GM18870 (cell line): ENCODE measurements around the gene PCTP.

ENCODE experiments used
- ATAC-seq: cut with Tn5 transposase; IDR thresholded peaks from one replicate; pipeline ENCODE4 v1.9.1; 2021; ENCODE audit warnings: moderate library complexity; ENCODE audit not compliant: unreplicated experiment

PCTP gene

DNA sequence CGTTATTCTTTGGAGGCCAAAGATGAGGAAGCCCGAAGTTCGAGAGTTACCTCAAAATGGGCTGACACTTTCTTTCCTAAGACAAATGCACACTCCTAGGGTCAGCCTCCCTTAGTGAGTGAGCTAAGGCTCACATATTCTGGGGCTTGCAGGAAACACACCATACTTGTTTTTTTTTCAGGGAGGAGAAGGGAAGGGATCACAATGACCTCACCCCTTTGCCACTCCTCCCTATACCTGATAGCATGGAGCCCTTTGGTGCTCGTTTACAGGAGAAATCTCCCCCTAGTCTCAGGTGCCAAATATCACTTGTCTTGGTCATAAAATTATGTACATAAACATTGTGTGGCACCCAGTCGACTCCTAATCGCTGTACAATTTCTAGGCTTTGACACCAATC is 23.6 kb upstream of the PCTP start:
- ATAC-seq = no peak

DNA sequence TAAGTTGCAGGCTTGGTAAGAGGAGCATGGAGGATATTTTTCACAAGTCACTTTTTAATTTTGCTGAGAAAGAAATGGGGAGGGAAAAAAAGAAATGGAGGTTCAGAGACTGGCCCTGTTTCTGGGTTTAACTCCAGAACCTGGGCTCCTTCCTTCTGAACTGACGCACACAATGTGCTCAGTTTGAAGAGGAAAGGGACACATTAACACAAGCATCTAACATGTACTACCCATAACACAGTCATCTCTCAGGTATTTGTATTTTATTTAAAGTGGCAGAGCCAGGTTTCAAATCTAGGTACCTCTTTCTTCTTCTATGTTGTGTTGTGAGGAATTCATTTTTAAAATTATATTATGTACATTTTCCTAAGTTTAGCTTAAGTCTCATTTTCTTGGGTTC is 22.9 kb upstream of the PCTP start:
- ATAC-seq = no peak

DNA sequence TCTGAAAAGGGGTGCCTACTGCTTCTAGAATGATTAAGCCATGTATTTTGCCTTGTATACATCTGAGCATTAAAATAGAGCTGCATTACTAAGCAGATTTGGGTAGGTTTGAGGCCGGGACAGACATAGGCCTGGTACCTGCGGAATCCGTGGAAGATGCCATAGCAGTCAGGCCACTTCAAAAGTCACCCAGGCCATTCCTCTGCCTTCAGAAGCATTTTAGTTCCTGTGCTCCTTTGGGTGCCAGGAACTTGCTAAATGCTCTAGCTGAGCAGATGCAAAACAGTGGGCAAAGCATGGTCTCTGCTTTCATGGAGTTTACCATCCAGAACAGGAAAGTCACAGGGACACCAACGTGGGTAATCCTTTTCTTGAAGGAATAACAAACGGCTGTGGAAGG is 22.5 kb upstream of the PCTP start:
- ATAC-seq = no peak

DNA sequence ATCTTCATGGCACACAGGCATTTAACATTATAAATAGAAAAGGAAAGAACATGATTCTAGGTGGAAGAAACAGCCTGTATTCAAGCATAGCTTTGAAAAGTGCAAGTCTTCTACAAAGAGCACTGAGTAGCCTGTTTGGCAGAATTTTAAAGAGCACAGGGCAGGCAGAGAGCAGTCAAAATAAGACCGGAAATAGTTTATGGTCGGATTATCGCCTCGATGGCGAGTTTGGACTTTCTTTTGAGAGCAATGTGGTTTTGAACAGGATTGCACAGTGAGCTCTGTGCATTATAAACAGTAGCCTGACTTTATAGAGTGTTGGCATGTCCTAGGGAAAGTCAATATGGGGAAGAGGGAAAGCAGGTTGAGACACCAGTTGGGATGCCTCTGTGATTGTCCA is 22.0 kb upstream of the PCTP start:
- no peak for ATAC-seq

- ATAC-seq = no peak
Observed at GRCh38 chr17:55729484-55729883, 21.4 kb upstream of the PCTP start.

DNA sequence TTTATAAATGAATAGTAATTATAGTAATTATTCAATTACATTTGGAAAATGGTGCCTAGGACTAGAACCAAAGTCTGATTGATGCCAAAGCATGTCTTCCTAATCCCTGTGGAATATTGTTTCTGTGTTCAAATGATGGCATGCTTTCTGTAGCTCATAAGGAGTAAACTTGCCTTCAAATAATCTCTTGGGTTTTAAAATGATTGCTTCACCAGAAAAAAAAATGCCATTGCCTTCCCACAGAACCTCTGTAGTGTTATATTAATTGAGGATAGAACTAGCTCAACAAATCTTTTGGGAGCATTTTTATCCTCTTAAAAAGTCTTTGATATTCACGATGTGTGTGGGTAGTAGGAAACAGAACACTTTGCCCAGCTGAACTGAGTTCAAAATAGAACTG is 20.5 kb upstream of the PCTP start:
- ATAC-seq = no peak

GRCh38 chr17:55730808-55731207 is 20.0 kb upstream of the PCTP start:
- ATAC-seq = no peak

DNA sequence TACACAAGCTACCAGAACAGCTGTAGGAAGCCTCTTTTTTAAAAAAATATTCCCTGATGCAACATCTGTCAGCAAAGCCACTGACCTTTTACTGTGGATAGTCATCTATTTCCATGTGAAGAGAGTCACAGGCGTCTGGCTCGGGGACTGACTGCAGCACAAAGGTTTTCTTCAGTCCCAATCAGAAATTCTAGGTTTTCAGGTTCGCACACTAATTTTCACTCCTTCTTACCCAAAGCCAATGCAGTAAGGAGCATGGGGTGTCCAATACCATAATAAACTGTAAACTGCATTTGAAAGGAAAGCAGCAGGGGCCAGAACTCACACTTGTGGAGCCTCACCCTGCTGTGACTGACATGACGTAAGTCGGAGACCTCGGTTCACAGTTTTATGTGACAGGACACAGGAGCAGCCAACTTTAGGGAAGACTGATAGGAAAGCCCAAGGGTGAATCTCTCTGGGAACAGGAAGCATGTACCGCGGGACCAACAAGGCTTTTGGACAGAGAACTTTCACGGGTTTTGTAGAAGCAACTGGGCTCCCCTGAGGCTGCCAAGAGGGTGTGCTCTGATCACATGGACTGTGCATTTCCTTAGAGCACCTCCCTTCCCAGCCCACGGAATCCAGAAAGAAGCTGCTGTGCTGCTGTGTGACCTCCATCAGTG is 19.1 kb upstream of the PCTP start:
- ATAC-seq = no peak

DNA sequence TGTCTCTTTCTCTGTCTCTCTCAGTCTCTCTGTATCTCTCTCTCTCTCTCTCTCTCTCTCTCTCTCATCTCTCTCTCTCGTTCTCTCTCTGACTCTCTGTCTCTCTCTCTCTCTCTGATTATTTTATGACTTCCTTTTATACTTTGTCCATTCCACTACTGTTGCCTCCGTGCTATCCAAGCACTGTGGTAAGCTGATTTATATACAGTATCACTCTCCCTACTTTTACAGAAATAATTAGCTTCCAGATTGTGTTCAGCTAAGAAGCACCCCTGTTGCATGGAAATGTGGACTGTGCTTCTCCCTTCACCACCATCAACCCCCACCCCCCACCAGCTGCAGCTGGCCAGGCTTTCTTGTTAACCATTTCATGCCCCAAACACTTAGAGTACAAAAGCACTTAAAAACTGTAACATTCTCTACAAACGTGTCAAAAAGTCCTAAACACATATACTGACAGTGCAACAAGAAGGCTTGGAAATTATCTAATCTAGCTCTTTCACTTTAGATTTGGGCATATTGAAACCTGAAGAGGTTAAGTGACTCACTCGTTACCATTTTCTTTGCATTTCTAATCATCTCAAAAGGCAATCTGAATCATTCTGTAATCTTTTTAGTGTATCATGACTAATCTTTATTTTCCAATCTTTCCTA is 16.6 kb upstream of the PCTP start:
- ATAC-seq = peak; percentile 56

DNA sequence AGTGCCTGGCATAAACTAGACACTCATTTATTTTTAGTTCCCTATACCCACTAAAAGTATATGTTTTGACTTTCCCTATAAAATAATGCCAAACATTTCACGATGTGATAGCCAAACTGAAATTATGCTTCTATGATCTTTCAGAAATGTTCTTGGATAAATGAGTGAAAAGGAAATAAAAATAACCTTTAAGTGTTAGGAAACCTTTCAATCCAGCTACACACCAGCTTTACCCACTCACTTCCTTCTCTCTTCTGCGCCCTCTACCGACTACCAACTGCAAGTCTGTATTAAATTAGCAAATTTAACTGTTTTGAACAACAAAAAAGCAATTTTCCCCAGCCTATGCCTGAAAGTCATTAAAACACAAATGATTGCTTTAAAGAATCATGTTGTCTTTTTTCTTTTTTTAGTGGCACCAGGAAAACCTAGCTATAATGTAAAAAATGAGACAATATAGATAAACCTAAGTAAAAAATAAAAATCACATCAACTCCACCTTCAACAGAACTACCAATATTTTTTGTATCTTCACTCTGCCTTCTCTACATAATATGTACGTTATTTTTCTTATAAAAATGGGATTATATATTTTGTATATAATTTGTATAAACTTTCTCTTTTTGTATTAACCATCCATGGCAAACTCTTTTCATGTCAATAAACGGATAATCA is 15.0 kb upstream of the PCTP start:
- no peak for ATAC-seq

GRCh38 chr17:55737976-55738501 is 12.8 kb upstream of the PCTP start:
- ATAC-seq = no peak

GRCh38 chr17:55740511-55741355 is 10.1 kb upstream of the PCTP start:
- ATAC-seq = no peak

DNA sequence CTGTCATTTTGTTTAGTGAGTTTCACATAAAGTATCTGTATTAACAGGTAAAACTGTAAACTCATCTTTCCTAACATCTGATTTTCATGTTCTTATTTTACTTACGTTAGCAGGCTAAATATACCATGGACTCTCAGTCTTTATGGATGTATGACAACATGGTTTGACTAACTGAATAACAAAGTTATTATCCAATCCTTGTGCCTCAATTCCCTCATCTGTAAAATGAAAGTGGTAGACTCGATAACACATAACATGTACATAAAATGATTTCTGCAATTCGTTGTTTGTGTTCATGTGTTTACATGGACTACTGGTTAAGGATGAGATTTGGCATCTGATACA is 9.5 kb upstream of the PCTP start:
- no peak for ATAC-seq

DNA sequence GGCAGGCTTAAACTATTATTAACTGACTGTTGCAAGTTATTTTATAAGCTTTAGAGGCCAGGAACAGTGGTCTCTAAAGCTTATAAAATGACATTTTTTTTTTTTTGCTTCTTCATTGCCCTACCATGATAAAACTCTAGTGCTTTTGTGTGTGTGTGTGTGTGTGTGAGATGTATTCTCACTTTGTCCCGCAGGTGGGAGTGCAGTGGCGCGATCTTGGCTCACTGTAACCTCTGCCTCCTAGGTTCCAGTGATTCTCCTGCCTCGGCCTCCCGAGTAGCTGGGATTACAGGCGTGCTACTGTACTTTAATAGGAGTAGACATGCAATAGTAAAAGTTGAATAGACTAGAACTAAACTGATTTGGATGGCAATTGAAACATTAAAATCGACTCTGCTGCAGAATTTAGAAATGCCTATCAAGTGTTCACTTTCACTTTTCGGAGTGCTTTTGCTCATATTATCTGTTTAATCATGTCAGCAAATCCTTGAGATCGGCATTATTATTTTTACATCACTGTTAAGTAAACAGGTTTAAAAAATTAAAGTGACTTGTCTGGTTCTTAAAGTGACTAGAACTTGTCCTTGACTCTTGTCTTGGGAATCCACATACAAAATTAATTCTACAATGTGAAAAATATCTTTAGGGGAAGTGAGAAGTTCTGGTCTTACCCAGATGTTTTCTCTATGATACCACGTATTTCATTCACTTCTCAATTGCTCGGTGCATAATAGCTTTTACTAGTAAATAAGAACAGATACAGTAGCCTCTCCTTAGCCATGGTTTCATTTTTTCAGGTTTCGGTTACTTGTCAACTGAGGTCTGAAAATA is 8.4 kb upstream of the PCTP start:
- peak; percentile 85 for ATAC-seq

GRCh38 chr17:55743103-55743679 is 7.7 kb upstream of the PCTP start:
- ATAC-seq = peak; percentile 34

- ATAC-seq = no peak
Observed at GRCh38 chr17:55745258-55745657, 5.6 kb upstream of the PCTP start.

DNA sequence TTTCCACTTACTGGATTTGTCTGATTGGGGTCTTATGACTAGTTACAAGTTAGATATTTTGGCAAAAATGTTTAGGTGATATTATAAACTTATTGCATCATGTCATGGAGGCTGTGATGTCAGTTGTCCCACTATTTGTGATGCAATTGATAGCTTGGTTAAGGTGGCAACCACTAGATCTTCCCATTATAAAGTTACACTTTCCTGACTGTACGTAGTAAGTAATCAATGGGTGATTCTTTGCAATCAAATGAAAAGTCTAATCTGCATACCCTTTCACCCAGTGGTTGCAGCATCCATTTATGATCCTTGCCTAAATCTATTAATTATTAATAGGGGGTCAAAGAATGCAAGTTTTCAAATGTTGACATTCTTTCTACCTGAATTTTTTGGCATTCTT is 4.4 kb upstream of the PCTP start:
- ATAC-seq = no peak

GRCh38 chr17:55747209-55747608 is 3.6 kb upstream of the PCTP start:
- no peak for ATAC-seq

GRCh38 chr17:55748841-55749240 is 2.0 kb upstream of the PCTP start:
- ATAC-seq = no peak

DNA sequence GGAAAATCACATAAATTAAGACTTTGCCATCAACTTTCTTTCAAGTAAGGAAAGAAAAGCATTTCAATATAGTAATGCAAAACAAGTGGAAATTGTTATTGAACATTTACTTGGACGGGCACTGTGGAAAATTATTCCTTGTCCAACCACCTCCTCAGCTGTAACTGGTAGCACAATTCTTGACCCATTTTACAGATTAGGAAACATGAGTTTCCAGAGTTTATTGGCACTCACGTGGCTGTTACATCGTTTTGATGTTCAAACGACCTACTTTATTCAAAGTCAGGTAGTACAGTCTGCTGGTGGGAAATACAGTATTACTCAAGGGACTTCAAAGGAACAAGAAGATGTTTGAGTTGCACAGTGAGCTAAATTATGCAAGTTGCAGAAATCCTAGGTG is 866 bp upstream of the PCTP start:
- ATAC-seq = no peak
